Measurements from ENCODE around the gene GSTM3.

The GSTM3 gene

GRCh38 chr1:109740615-109741373, at the start of gene GSTM3:
GSTM3 (minus strand) TSS chr1:109741038; CDS start chr1:109740287, 751 bp downstream.
- DNase-seq, result peak in 1 of 2 experiments; percentile 32

GRCh38 chr1:109790329-109790728, 49.5 kb upstream of the GSTM3 start:
- DNase-seq, result no peak

- no peak for DNase-seq
Measured at GRCh38 chr1:109789551-109790180, 48.8 kb upstream of the GSTM3 start.

GRCh38 chr1:109788695-109789521, 48.1 kb upstream of the GSTM3 start:
- peak in 1 of 2 experiments; percentile 16 for DNase-seq

- no peak for DNase-seq
Measured at GRCh38 chr1:109787845-109788601, 47.2 kb upstream of the GSTM3 start.

GRCh38 chr1:109787211-109787844, 46.5 kb upstream of the GSTM3 start:
- DNase-seq, result no peak

GRCh38 chr1:109786531-109787021, 45.7 kb upstream of the GSTM3 start:
- DNase-seq, result no peak

- no peak for DNase-seq
Measured at GRCh38 chr1:109786112-109786480, 45.3 kb upstream of the GSTM3 start.

- DNase-seq, result no peak
Measured at GRCh38 chr1:109785446-109786111, 44.7 kb upstream of the GSTM3 start.

- DNase-seq, result no peak
Measured at GRCh38 chr1:109784551-109785252, 43.9 kb upstream of the GSTM3 start.

GRCh38 chr1:109783436-109783835, 42.6 kb upstream of the GSTM3 start:
- DNase-seq, result peak; percentile 23 to 70

GRCh38 chr1:109782927-109783326, 42.1 kb upstream of the GSTM3 start:
- DNase-seq, result no peak

GRCh38 chr1:109782514-109782913, 41.7 kb upstream of the GSTM3 start:
- DNase-seq, result no peak

GRCh38 chr1:109781806-109782205, 41.0 kb upstream of the GSTM3 start:
- DNase-seq, result no peak

- DNase-seq, result no peak
Measured at GRCh38 chr1:109780982-109781381, 40.1 kb upstream of the GSTM3 start.

- DNase-seq, result no peak
Measured at GRCh38 chr1:109777980-109778625, 37.3 kb upstream of the GSTM3 start.

- DNase-seq, result no peak
Measured at GRCh38 chr1:109777436-109777835, 36.6 kb upstream of the GSTM3 start.

GRCh38 chr1:109776911-109777310, 36.1 kb upstream of the GSTM3 start:
- peak in 1 of 2 experiments; percentile 63 for DNase-seq

GRCh38 chr1:109776206-109776835, 35.5 kb upstream of the GSTM3 start:
- DNase-seq, result no peak

- DNase-seq, result no peak
Measured at GRCh38 chr1:109775398-109775797, 34.6 kb upstream of the GSTM3 start.

All from SW 1271 (cell line).